OCI-LY3 (cell line): ENCODE data around the gene KIF17.

Experiments used
- H2AFZ ChIP-seq: fragments of 200-600, 300-600 bp; shearing (Covaris generic); 2 replicates; pipeline ENCODE4 v1.6.0; 2014; ENCODE audit warnings: antibody characterized with exemption, low read depth, low read length
- H3K27ac ChIP-seq: fragments of 200-600, 300-600 bp; sonication (generic); 2 replicates; pipeline ENCODE4 v1.5.1; 2014; ENCODE audit warnings: mild to moderate bottlenecking, low read length, moderate library complexity, mixed read lengths
- H3K27me3 ChIP-seq: fragments of 200-600, 300-600 bp; sonication (generic); 2 replicates; pipeline ENCODE4 v1.6.1; 2014; ENCODE audit warnings: low read depth, low read length, mixed read lengths
- H3K36me3 ChIP-seq: fragments of 200-600, 300-600 bp; sonication (generic); replicated peaks from 2 replicates; pipeline ENCODE3; 2014; ENCODE audit warnings: low read depth, low read length, mixed read lengths
- H3K4me1 ChIP-seq: fragments of 300-600, 200-600 bp; sonication (generic); 2 replicates; pipeline ENCODE4 v1.6.1; 2014; ENCODE audit warnings: low read length, mixed read lengths
- H3K4me2 ChIP-seq: fragments of 200-600, 300-600 bp; sonication (generic); 2 replicates; pipeline ENCODE4 v1.6.1; 2014; ENCODE audit warnings: low read length, mixed read lengths
- H3K4me3 ChIP-seq: fragments of 300-600, 200-600 bp; sonication (generic); 2 replicates; pipeline ENCODE4 v1.5.1; 2014; ENCODE audit warnings: antibody characterized with exemption, mild to moderate bottlenecking, low read length, moderate library complexity
- H3K79me2 ChIP-seq: fragments of 300-600, 200-600 bp; shearing (Covaris generic); 2 replicates; pipeline ENCODE4 v1.6.1; 2014; ENCODE audit warnings: mild to moderate bottlenecking, low read length, mixed read lengths
- H3K9ac ChIP-seq: fragments of 300-600, 200-600 bp; shearing (Covaris generic); 2 replicates; pipeline ENCODE4 v1.6.0; 2014; ENCODE audit warnings: mild to moderate bottlenecking, low read length, moderate library complexity
- H3K9me3 ChIP-seq: fragments of 200-600, 300-600 bp; shearing (Covaris generic); 2 replicates; pipeline ENCODE4 v1.6.1; 2014; ENCODE audit warnings: low read length, mixed read lengths; ENCODE audit not compliant: insufficient read depth
- H4K20me1 ChIP-seq: fragments of 200-600, 300-600 bp; sonication (generic); 2 replicates; pipeline ENCODE4 v1.6.1; 2016; ENCODE audit warnings: low read length, mixed read lengths; ENCODE audit not compliant: insufficient read depth
- CTCF ChIP-seq: fragments of 200-600, 300-600 bp; sonication (generic); IDR thresholded peaks from 2 replicates; pipeline ENCODE4 v1.5.1; 2014; ENCODE audit warnings: antibody characterized with exemption, low read length, low read depth
- EZH2phosphoT487 ChIP-seq: fragments of 200-600 bp; shearing (Covaris generic); IDR thresholded peaks from 2 replicates; pipeline ENCODE4 v1.6.1; 2018; ENCODE audit warnings: antibody characterized with exemption, mixed run types, low read depth

Gene KIF17

GRCh38 chr1:20700636-20701215, 17.1 kb downstream of the KIF17 start:
- TF ChIP-seq EZH2phosphoT487 (no peak), CTCF (no peak)
- Histone ChIP-seq H3K4me2 (no peak overlapping the region), H3K4me3 (no peak overlapping the region), H3K27me3 (no peaks in the 10 kb centered on the region), H3K4me1 (no peaks in the 10 kb centered on the region; the same call in 1 of the 2 replicates), H4K20me1 (no peaks in the 10 kb centered on the region), H3K9ac (no peak overlapping the region), H3K9me3 (no peaks in the 10 kb centered on the region), H3K27ac (no peak overlapping the region), H2AFZ (no peak overlapping the region), H3K79me2 (no peaks in the 10 kb centered on the region), H3K36me3 (no peaks in the 10 kb centered on the region)

GRCh38 chr1:20699558-20699957, 18.2 kb downstream of the KIF17 start:
- Histone ChIP-seq H4K20me1 (no peaks in the 10 kb centered on the region), H3K9ac (no peak overlapping the region), H3K79me2 (no peaks in the 10 kb centered on the region), H3K4me2 (no peak overlapping the region), H3K4me3 (no peak overlapping the region), H3K36me3 (no peaks in the 10 kb centered on the region), H3K9me3 (no peaks in the 10 kb centered on the region), H3K27me3 (no peaks in the 10 kb centered on the region), H2AFZ (no peak overlapping the region), H3K4me1 (no peaks in the 10 kb centered on the region; the same call in 1 of the 2 replicates), H3K27ac (no peak overlapping the region)
- TF ChIP-seq CTCF (no peak), EZH2phosphoT487 (no peak)

- Histone ChIP-seq H3K4me1 (no peaks in the 10 kb centered on the region; the same call in 1 of the 2 replicates), H3K4me2 (no peak overlapping the region), H4K20me1 (no peaks in the 10 kb centered on the region), H3K9ac (no peak overlapping the region), H3K4me3 (no peak overlapping the region), H3K9me3 (no peaks in the 10 kb centered on the region), H3K79me2 (no peaks in the 10 kb centered on the region), H3K36me3 (no peaks in the 10 kb centered on the region), H3K27ac (no peak overlapping the region), H3K27me3 (no peaks in the 10 kb centered on the region), H2AFZ (no peak overlapping the region)
- no peak for TF ChIP-seq EZH2phosphoT487
- no peak for TF ChIP-seq CTCF
These were observed 19.5 kb downstream of the KIF17 start for GRCh38 chr1:20698195-20698910.

GRCh38 chr1:20697563-20697962, 20.2 kb downstream of the KIF17 start:
- Histone ChIP-seq H3K4me3 (no peak overlapping the region), H3K27ac (no peak overlapping the region), H3K27me3 (no peaks in the 10 kb centered on the region), H3K4me1 (no peaks in the 10 kb centered on the region; the same call in 1 of the 2 replicates), H2AFZ (no peak overlapping the region), H4K20me1 (no peaks in the 10 kb centered on the region), H3K4me2 (no peak overlapping the region; the same call in 1 of the 2 replicates), H3K9ac (no peak overlapping the region), H3K36me3 (no peaks in the 10 kb centered on the region), H3K79me2 (no peaks in the 10 kb centered on the region), H3K9me3 (no peaks in the 10 kb centered on the region)
- no peak for TF ChIP-seq CTCF
- no peak for TF ChIP-seq EZH2phosphoT487
